Trophoblast cell (in vitro differentiated cells and primary cell): ENCODE results near the gene KRTAP10-4.
"Not testable (repeated sequence)": the region's sequence is repeated elsewhere in the genome, so short reads cannot be mapped to it uniquely, and the experiment has no call there.

Source experiments
- DNase-seq, 2 donors: peaks; one replicate each; pipeline ENCODE4 v3.0.0-alpha.2; 2016
- H2AFZ ChIP-seq: 2 replicates; pipeline ENCODE4 v1.6.1; 2013; ENCODE audit warnings: low read length, moderate library complexity, mild to moderate bottlenecking; ENCODE audit not compliant: insufficient read depth, poor library complexity
- H2AK5ac ChIP-seq: 2 replicates; pipeline ENCODE4 v1.6.1; 2013; ENCODE audit warnings: mild to moderate bottlenecking, low read length
- H2BK120ac ChIP-seq: 2 replicates; pipeline ENCODE4 v1.6.1; 2013; ENCODE audit warnings: low read length, mild to moderate bottlenecking, moderate library complexity; ENCODE audit not compliant: insufficient read depth, poor library complexity
- H2BK12ac ChIP-seq: 2 replicates; pipeline ENCODE4 v1.6.1; 2013; ENCODE audit warnings: mild to moderate bottlenecking, low read length, moderate library complexity
- H2BK5ac ChIP-seq: 2 replicates; pipeline ENCODE4 v1.6.1; 2013; ENCODE audit warnings: low read length, low read depth, moderate library complexity, mild to moderate bottlenecking; ENCODE audit not compliant: poor library complexity
- H3K14ac ChIP-seq: 2 replicates; pipeline ENCODE4 v1.6.1; 2013; ENCODE audit warnings: mild to moderate bottlenecking, low read length
- H3K18ac ChIP-seq: 2 replicates; pipeline ENCODE4 v1.6.1; 2013; ENCODE audit warnings: mild to moderate bottlenecking, low read length
- H3K23ac ChIP-seq: 2 replicates; pipeline ENCODE4 v1.6.1; 2013; ENCODE audit warnings: low read length
- H3K27ac ChIP-seq: 2 replicates; pipeline ENCODE4 v1.5.1; 2013; ENCODE audit warnings: low read depth, mild to moderate bottlenecking, inconsistent platforms, low read length, moderate library complexity
- H3K27me3 ChIP-seq: 2 replicates; pipeline ENCODE4 v1.6.1; 2013; ENCODE audit warnings: inconsistent platforms, mild to moderate bottlenecking, low read length, moderate library complexity; ENCODE audit not compliant: insufficient read depth
- H3K36me3 ChIP-seq, 2 experiments: 1 replicate in 1 of 2; 2 replicates in 1 of 2; pipeline ENCODE4 v1.6.1; 2013; ENCODE audit warnings: low read length in 2 of 2, mild to moderate bottlenecking in 2 of 2, moderate library complexity in 1 of 2; ENCODE audit not compliant: insufficient read depth in 2 of 2, control insufficient read depth in 1 of 2
- H3K4ac ChIP-seq: 2 replicates; pipeline ENCODE4 v1.6.1; 2013; ENCODE audit warnings: low read depth, mild to moderate bottlenecking, low read length, moderate library complexity
- H3K4me1 ChIP-seq, 2 experiments: 1 replicate in 1 of 2; 2 replicates in 1 of 2; pipeline ENCODE4 v1.6.1; 2013; ENCODE audit warnings: low read length in 2 of 2, mild to moderate bottlenecking in 2 of 2, moderate library complexity in 1 of 2; ENCODE audit not compliant: insufficient read depth in 2 of 2, control insufficient read depth in 1 of 2
- H3K4me2 ChIP-seq: 2 replicates; pipeline ENCODE4 v1.6.1; 2013; ENCODE audit warnings: inconsistent platforms, mild to moderate bottlenecking, low read length, moderate library complexity
- H3K4me3 ChIP-seq: 2 replicates; pipeline ENCODE4 v1.5.1; 2013; ENCODE audit warnings: mild to moderate bottlenecking, low read depth, low read length, inconsistent platforms
- H3K79me1 ChIP-seq: one replicate; pipeline ENCODE4 v1.6.1; 2013; ENCODE audit warnings: low read length
- H3K79me2 ChIP-seq: 2 replicates; pipeline ENCODE4 v1.6.1; 2013; ENCODE audit warnings: low read length, mild to moderate bottlenecking; ENCODE audit not compliant: control insufficient read depth, insufficient read depth, poor library complexity
- H3K9ac ChIP-seq: 2 replicates; pipeline ENCODE4 v1.6.1; 2013; ENCODE audit warnings: mild to moderate bottlenecking, low read length
- H3K9me3 ChIP-seq: 2 replicates; pipeline ENCODE4 v1.6.1; 2013; ENCODE audit warnings: low read depth, mild to moderate bottlenecking, control low read depth, inconsistent platforms, low read length; ENCODE audit not compliant: insufficient read depth
- H4K12ac ChIP-seq: 2 replicates; pipeline ENCODE4 v1.6.1; 2013; ENCODE audit warnings: low read depth, mild to moderate bottlenecking, low read length, moderate library complexity
- H4K8ac ChIP-seq: 2 replicates; pipeline ENCODE4 v1.6.1; 2013; ENCODE audit warnings: low read depth, mild to moderate bottlenecking, low read length, moderate library complexity
- H4K91ac ChIP-seq: one replicate; pipeline ENCODE4 v1.6.1; 2013; ENCODE audit warnings: low read depth, mild to moderate bottlenecking, low read length, moderate library complexity
- WGBS: extraction: QIAGEN DNeasy Blood & Tissue Kit; methylation state at CpG from one replicate; pipeline ENCODE4 v1.1.7; 2013; ENCODE audit warnings: missing lambda C conversion rate; ENCODE audit not compliant: insufficient read length, insufficient coverage; ENCODE audit errors: extremely low coverage; 5-methylcytosine and 5-hydroxymethylcytosine counted together

KRTAP10-4 gene

GRCh38 chr21:44600118-44600978 is 26.8 kb downstream of the KRTAP10-4 start, which contains the start of gene KRTAP10-7:
TSS of gene KRTAP10-7 (plus strand) at chr21:44600597. CDS start at chr21:44600622, 25 bp downstream.
- not testable (repeated sequence) for H2BK5ac ChIP-seq, H4K8ac ChIP-seq, H3K79me1 ChIP-seq, H3K9me3 ChIP-seq, H3K79me2 ChIP-seq, H3K4ac ChIP-seq, H3K4me3 ChIP-seq, H4K12ac ChIP-seq, H3K27ac ChIP-seq, H2AK5ac ChIP-seq, H2BK120ac ChIP-seq, H3K14ac ChIP-seq, H3K27me3 ChIP-seq, H3K4me1 ChIP-seq, H3K18ac ChIP-seq, H3K4me2 ChIP-seq, H3K36me3 ChIP-seq, H3K23ac ChIP-seq, H4K91ac ChIP-seq, H2BK12ac ChIP-seq, H2AFZ ChIP-seq, H3K9ac ChIP-seq, DNase-seq
- no CpG with 5 or more reads among the region's 23 CpGs for WGBS

- H3K4me1 ChIP-seq, H3K27me3 ChIP-seq, H3K4me3 ChIP-seq, DNase-seq, H2BK120ac ChIP-seq, H3K23ac ChIP-seq, H3K36me3 ChIP-seq, H4K8ac ChIP-seq, H3K79me1 ChIP-seq, H3K4me2 ChIP-seq, H2BK12ac ChIP-seq, H4K12ac ChIP-seq, H2AFZ ChIP-seq, H3K27ac ChIP-seq, H3K4ac ChIP-seq, H2AK5ac ChIP-seq, H3K9me3 ChIP-seq, H3K9ac ChIP-seq, H4K91ac ChIP-seq, H3K14ac ChIP-seq, H3K79me2 ChIP-seq, H3K18ac ChIP-seq, H2BK5ac ChIP-seq: not testable (repeated sequence)
- WGBS, result no CpG with 5 or more reads among the region's 10 CpGs
Measured at GRCh38 chr21:44601091-44601490, 27.6 kb downstream of the KRTAP10-4 start.

GRCh38 chr21:44601596-44602462 is 28.3 kb downstream of the KRTAP10-4 start:
- Histone ChIP-seq H3K23ac (no peak overlapping the region), H4K12ac (no peak overlapping the region), H3K27me3 (no peaks in the 10 kb centered on the region), H2BK120ac (no peak overlapping the region), H3K9me3 (peaks cover 7% of the 10 kb centered on the region), H2AFZ (no peak overlapping the region), H3K27ac (no peak overlapping the region), H3K36me3 (no peaks in the 10 kb centered on the region), H3K79me2 (no peaks in the 10 kb centered on the region), H3K18ac (no peak overlapping the region), H3K4me3 (no peak overlapping the region), H2BK5ac (no peak overlapping the region), H3K14ac (no peak overlapping the region), H3K4me1 (no peaks in the 10 kb centered on the region), H4K8ac (no peak overlapping the region), H4K91ac (no peak overlapping the region), H3K4me2 (no peak overlapping the region), H2BK12ac (no peak overlapping the region), H3K79me1 (no peaks in the 10 kb centered on the region), H3K9ac (no peak overlapping the region), H2AK5ac (no peak overlapping the region), H3K4ac (no peak overlapping the region)
- WGBS, result no CpG with 5 or more reads among the region's 23 CpGs
- no peak for DNase-seq

GRCh38 chr21:44602463-44602850 is 28.9 kb downstream of the KRTAP10-4 start:
- H4K8ac ChIP-seq, result no peak overlapping the region
- no peak overlapping the region for H4K91ac ChIP-seq
- H3K9ac ChIP-seq, result no peak overlapping the region
- H3K18ac ChIP-seq, result no peak overlapping the region
- H3K79me1 ChIP-seq, result no peaks in the 10 kb centered on the region
- H2BK12ac ChIP-seq, result no peak overlapping the region
- no peak overlapping the region for H3K14ac ChIP-seq
- WGBS, result no CpG with 5 or more reads among the region's 21 CpGs
- no peak overlapping the region for H3K27ac ChIP-seq
- H2AFZ ChIP-seq, result no peak overlapping the region
- H2BK120ac ChIP-seq, result no peak overlapping the region
- H3K36me3 ChIP-seq, result no peaks in the 10 kb centered on the region
- no peak overlapping the region for H3K4me3 ChIP-seq
- no peak overlapping the region for H3K23ac ChIP-seq
- no peak overlapping the region for H2AK5ac ChIP-seq
- H3K9me3 ChIP-seq, result peaks cover 7% of the 10 kb centered on the region
- H3K27me3 ChIP-seq, result no peaks in the 10 kb centered on the region
- no peak overlapping the region for H3K4ac ChIP-seq
- no peaks in the 10 kb centered on the region for H3K79me2 ChIP-seq
- no peak overlapping the region for H3K4me2 ChIP-seq
- no peak overlapping the region for H4K12ac ChIP-seq
- no peak overlapping the region for H2BK5ac ChIP-seq
- no peaks in the 10 kb centered on the region for H3K4me1 ChIP-seq
- DNase-seq, result no peak
